HG03520 (cell line): ENCODE data around the gene ABCC5.
A peak's percentile ranks its signal among the peaks of the same experiment; 100 is the strongest.
"Not testable (repeated sequence)": the region's sequence is repeated elsewhere in the genome, so short reads cannot be mapped to it uniquely, and the experiment has no call there.

Experiments used
- ATAC-seq: cut with Tn5 transposase; IDR thresholded peaks from one replicate; pipeline ENCODE4 v1.9.1; 2021; ENCODE audit warnings: mild to moderate bottlenecking, moderate library complexity; ENCODE audit not compliant: unreplicated experiment

The ABCC5 gene

GRCh38 chr3:183896610-183897009 lies 121.1 kb downstream of the ABCC5 start:
- no peak for ATAC-seq

- ATAC-seq, result no peak
Measured at GRCh38 chr3:183896184-183896583, 121.5 kb downstream of the ABCC5 start.

- no peak for ATAC-seq
Measured at GRCh38 chr3:183895774-183896173, 121.9 kb downstream of the ABCC5 start.

GRCh38 chr3:183895296-183895695 lies 122.4 kb downstream of the ABCC5 start:
- ATAC-seq, result no peak

GRCh38 chr3:183892610-183893214 lies 125.0 kb downstream of the ABCC5 start:
- no peak for ATAC-seq

- no peak for ATAC-seq
Measured at GRCh38 chr3:183885766-183886165, 131.9 kb downstream of the ABCC5 start.

GRCh38 chr3:183884427-183885296 lies 133.0 kb downstream of the ABCC5 start, which contains the start of gene PARL:
Gene PARL, minus strand, starts transcription at chr3:183884880. Its CDS starts 34 bp downstream, at chr3:183884846.
- peak; percentile 98 for ATAC-seq

GRCh38 chr3:183884097-183884426 lies 133.6 kb downstream of the ABCC5 start:
- no peak for ATAC-seq

GRCh38 chr3:183883291-183884096 lies 134.2 kb downstream of the ABCC5 start:
- no peak for ATAC-seq

GRCh38 chr3:183880121-183880520 lies 137.6 kb downstream of the ABCC5 start:
- ATAC-seq, result no peak

GRCh38 chr3:183879243-183879642 lies 138.4 kb downstream of the ABCC5 start:
- no peak for ATAC-seq

GRCh38 chr3:183878071-183878470 lies 139.6 kb downstream of the ABCC5 start:
- ATAC-seq, result no peak

GRCh38 chr3:183877227-183877626 lies 140.5 kb downstream of the ABCC5 start:
- ATAC-seq, result not testable (repeated sequence)

GRCh38 chr3:183875411-183875810 lies 142.3 kb downstream of the ABCC5 start:
- ATAC-seq, result no peak

GRCh38 chr3:183873914-183874313 lies 143.8 kb downstream of the ABCC5 start:
- no peak for ATAC-seq

- no peak for ATAC-seq
Measured at GRCh38 chr3:183871541-183871940, 146.1 kb downstream of the ABCC5 start.

GRCh38 chr3:183870563-183870962 lies 147.1 kb downstream of the ABCC5 start:
- no peak for ATAC-seq
